ENCODE results near the gene SEMA3B.

GRCh38 chr3:50256978-50257890 lies 11.7 kb upstream of the SEMA3B start:
- no peak for TF ChIP-seq POLR2A (IDR thresholded peaks at IDR 0.05)
- TF ChIP-seq, protein P1, sequence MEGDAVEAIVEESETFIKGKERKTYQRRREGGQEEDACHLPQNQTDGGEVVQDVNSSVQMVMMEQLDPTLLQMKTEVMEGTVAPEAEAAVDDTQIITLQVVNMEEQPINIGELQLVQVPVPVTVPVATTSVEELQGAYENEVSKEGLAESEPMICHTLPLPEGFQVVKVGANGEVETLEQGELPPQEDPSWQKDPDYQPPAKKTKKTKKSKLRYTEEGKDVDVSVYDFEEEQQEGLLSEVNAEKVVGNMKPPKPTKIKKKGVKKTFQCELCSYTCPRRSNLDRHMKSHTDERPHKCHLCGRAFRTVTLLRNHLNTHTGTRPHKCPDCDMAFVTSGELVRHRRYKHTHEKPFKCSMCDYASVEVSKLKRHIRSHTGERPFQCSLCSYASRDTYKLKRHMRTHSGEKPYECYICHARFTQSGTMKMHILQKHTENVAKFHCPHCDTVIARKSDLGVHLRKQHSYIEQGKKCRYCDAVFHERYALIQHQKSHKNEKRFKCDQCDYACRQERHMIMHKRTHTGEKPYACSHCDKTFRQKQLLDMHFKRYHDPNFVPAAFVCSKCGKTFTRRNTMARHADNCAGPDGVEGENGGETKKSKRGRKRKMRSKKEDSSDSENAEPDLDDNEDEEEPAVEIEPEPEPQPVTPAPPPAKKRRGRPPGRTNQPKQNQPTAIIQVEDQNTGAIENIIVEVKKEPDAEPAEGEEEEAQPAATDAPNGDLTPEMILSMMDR (IDR thresholded peaks at IDR 0.05 in 4 of 5, conservative IDR thresholded peaks at IDR 0.05 in 1 of 5), result peak in 4 of 5 experiments; percentile 27 to 55 (median 39)
